ENCODE data around the gene OLIG2.

OLIG2 gene

GRCh38 chr21:33033961-33034413 is 8.3 kb downstream of the OLIG2 start:
- no peak for DNase-seq

- no peak for DNase-seq
These were observed 9.4 kb downstream of the OLIG2 start for GRCh38 chr21:33035147-33035546.

GRCh38 chr21:33036430-33037162 is 10.9 kb downstream of the OLIG2 start:
- DNase-seq = peak in 1 of 5 experiments; percentile 67

- DNase-seq = no peak
These were observed 11.8 kb downstream of the OLIG2 start for GRCh38 chr21:33037501-33037900.

- DNase-seq = no peak
These were observed 13.8 kb downstream of the OLIG2 start for GRCh38 chr21:33039536-33039935.

GRCh38 chr21:33040215-33040614 is 14.5 kb downstream of the OLIG2 start:
- no peak for DNase-seq

DNA sequence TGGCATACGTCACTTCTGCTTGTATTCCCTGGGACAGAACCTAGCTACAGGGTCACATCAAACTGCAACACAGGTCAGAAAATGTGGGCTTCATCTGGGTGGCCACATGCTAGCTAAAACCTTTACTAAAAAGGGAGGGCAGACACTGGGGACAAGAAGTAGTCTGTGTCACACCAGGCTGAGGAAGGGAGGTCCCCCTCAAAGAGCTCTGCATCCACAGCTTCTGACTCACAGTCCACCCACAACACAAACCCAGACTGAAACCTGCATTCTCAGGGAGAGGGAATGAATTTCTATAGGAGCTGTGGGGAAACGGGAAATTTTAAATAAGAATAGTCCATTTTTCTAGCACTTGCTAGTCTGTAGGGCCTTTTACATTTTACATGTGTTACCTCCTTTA is 16.2 kb downstream of the OLIG2 start:
- DNase-seq = no peak

GRCh38 chr21:33042812-33043211 is 17.1 kb downstream of the OLIG2 start:
- DNase-seq = no peak

DNA sequence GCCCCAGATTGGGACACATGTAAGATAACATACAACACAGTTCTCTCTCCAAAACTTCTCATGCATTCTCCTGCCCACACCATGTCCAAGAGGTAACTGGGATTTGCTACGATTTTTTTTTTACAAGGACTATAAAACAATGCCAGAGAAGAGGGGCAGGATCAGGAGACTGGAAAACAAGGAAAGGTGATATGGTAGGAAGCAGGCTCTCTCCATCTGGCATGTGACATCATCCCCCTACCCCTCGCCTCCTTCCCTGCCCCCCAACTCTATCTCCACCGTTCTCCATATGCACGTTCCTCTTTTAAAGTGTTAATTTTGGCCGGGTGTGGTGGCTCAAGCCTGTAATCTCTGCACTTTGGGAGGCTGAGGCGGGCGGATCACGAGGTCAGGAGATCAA is 20.7 kb downstream of the OLIG2 start:
- no peak for DNase-seq

- DNase-seq = no peak
These were observed 21.5 kb downstream of the OLIG2 start for GRCh38 chr21:33047231-33047630.

- no peak for DNase-seq
These were observed 26.2 kb downstream of the OLIG2 start for GRCh38 chr21:33051925-33052324.

- DNase-seq = no peak
These were observed 28.2 kb downstream of the OLIG2 start for GRCh38 chr21:33053951-33054350.

- DNase-seq = no peak
These were observed 30.3 kb downstream of the OLIG2 start for GRCh38 chr21:33055991-33056390.

DNA sequence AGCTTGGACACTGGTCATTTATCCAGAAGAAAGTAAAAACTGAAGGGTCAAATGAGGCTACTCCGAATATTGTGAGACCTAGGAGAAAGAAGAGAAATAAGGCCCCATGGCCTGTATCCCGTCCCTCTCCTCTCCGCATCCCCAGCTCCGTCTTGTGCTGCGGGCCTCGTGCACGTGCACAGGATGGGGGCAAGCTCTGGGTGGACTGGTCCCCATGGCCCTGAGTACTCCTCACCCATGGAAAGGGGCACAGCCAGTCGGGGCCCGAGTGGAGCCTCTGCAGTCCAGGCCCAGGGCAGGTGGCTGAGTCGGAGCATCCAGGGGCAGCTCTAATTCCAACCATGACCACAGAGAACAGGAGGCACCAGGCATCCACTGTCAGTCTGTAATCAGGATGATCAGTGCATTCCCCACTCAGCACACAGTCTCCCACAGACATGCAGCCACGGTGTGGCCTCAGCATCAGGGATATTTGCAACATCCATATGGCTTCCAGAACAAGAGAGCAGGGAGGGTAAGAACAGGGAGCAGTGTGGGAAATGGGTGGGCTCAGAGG is 31.7 kb downstream of the OLIG2 start:
- DNase-seq = no peak

- DNase-seq = no peak
These were observed 32.8 kb downstream of the OLIG2 start for GRCh38 chr21:33058527-33058926.

DNA sequence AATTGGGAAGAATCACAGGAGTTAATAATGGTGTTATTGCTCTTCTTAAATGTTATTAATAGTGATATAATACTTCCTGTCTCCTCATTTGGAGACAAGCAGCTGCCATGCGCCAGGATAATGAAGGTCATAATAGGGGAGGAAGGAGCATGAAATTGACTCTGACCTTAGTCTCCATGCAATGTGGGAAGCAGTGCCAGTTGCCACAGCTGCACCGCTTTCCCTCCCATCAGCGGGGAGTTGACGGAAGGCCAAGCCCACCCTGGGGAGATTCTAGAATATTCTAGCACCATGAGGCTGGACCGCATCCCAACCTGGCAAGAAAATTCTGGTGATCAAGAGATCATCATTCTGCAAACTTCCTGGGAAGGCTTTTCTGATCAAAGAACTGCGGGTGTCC is 33.2 kb downstream of the OLIG2 start:
- no peak for DNase-seq

GRCh38 chr21:33059380-33059841 is 33.7 kb downstream of the OLIG2 start:
- DNase-seq = peak in 1 of 5 experiments; percentile 77

DNA sequence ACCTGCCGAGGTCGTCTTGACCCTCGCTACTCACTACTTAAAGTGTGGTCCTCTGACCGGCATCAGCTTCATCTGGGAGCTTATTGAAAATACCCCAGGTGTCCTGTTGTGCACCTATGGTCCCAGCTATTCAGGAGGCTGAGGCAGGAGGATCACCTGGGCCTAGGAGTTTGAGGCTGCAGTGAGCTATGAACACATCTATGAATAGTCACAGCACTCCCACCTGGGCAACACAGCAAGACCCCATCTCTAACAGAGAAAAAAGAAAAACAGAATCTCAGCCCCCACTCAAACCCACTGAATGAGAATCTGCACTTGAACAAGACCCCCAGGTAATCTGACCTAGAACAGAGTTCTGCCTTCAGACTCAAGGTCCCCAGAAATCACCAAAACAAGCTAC is 35.5 kb downstream of the OLIG2 start:
- no peak for DNase-seq

GRCh38 chr21:33063375-33063883 is 37.7 kb downstream of the OLIG2 start:
- no peak for DNase-seq

- no peak for DNase-seq
These were observed 38.3 kb downstream of the OLIG2 start for GRCh38 chr21:33063907-33064622.

GRCh38 chr21:33064623-33065390 is 39.1 kb downstream of the OLIG2 start:
- no peak for DNase-seq

DNA sequence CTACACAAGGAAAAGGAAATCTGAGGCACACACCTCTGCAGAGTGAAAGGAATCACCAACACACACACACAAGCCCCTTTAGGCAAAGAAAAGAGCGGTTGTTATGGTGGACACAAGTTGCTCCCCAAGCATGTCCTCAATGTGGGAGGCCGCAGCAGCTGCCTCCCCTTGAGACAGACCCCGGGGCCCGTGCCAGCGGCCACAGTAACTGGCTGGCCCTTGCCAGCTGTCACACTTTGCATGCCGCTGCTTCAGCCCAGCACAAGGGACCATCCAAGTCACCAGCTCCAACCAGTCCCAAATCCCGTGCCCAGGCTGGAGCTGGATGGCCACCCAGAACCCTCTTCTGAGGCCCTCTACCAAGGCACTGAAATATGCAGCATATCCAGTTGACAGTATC is 41.3 kb downstream of the OLIG2 start:
- DNase-seq = no peak

GRCh38 chr21:33067457-33067856 is 41.7 kb downstream of the OLIG2 start:
- DNase-seq = no peak

Measured in T-helper 2 cell (primary cell).